B cell (primary cell): ENCODE data around the gene DCP2. TPM values are rescaled to one million over a fixed set of nuclear protein-coding genes. Genes with fewer than 3 reads are reported as not detected.

ENCODE experiments used
- ATAC-seq: fragments of 200-7000 bp; cut with Tn5 transposase; one replicate; pipeline ENCODE4 v1.10.0; 2021; ENCODE audit warnings: low read depth, mild to moderate bottlenecking, moderate number of reproducible peaks, moderate library complexity
- CTCF ChIA-PET: fragments of 350-600 bp; sonication (Branson Sonifier 250); formaldehyde crosslinking; loops from one replicate; lab custom pipeline; 2021; ENCODE audit warnings: antibody characterized with exemption, inconsistent platforms; lab: Charles Lee
- POLR2A ChIA-PET: fragments of 350-600 bp; sonication (Branson Sonifier 250); formaldehyde crosslinking; loops from one replicate; lab custom pipeline; 2021; ENCODE audit warnings: antibody characterized with exemption; lab: Charles Lee
- DNase-seq: peaks from one replicate; pipeline ENCODE4 v3.0.0; 2013
- H2AFZ ChIP-seq: 2 replicates; pipeline ENCODE4 v1.6.1; 2012; ENCODE audit warnings: mild to moderate bottlenecking, low read depth, low read length; ENCODE audit not compliant: insufficient read depth, poor library complexity, severe bottlenecking
- H3K27ac ChIP-seq, 2 donors: 1 replicate in 1 of 2; 2 replicates in 1 of 2; pipeline ENCODE4 v1.5.1; 2012 to 2013; ENCODE audit warnings: low read length in 2 of 2, mild to moderate bottlenecking in 2 of 2, moderate library complexity in 1 of 2
- H3K27me3 ChIP-seq, 4 experiments: fragments of 200-600 bp in 1 of 4; sonication (generic) in 1 of 4; replicated peaks in 1 of 4; 1 replicate in 2 of 4; 2 replicates in 2 of 4; pipeline versions ENCODE4 v1.6.1 to v1.7.0; 2013 to 2016; ENCODE audit warnings: low read length in 3 of 4, mild to moderate bottlenecking in 2 of 4, mixed read lengths in 1 of 4, moderate library complexity in 1 of 4; ENCODE audit not compliant: insufficient read depth in 4 of 4, control insufficient read depth in 3 of 4; ENCODE audit errors: control extremely low read depth in 1 of 4
- H3K36me3 ChIP-seq, 2 experiments: replicated peaks in 1 of 2; 1 replicate in 1 of 2; 2 replicates in 1 of 2; pipeline versions ENCODE4 v1.6.1 to v1.7.1; 2013; ENCODE audit warnings: low read length in 1 of 2; ENCODE audit not compliant: insufficient read depth in 2 of 2, control insufficient read depth in 1 of 2; ENCODE audit errors: control extremely low read depth in 1 of 2, extremely low read depth in 1 of 2
- H3K4me1 ChIP-seq, 2 donors: fragments of 200-600 bp in 1 of 2; sonication (generic) in 1 of 2; 1 replicate in 1 of 2; 2 replicates in 1 of 2; pipeline versions ENCODE4 v1.5.1 to v1.6.1; 2013 to 2017; ENCODE audit warnings: low read length in 2 of 2; ENCODE audit not compliant: control insufficient read depth in 2 of 2, insufficient read depth in 2 of 2
- H3K4me2 ChIP-seq: replicated peaks from 2 replicates; pipeline ENCODE3; 2012; ENCODE audit warnings: mild to moderate bottlenecking, low read depth, low read length; ENCODE audit not compliant: poor library complexity, severe bottlenecking
- H3K4me3 ChIP-seq, 5 experiments: fragments of 200-600 bp in 1 of 5; sonication (generic) in 1 of 5; 1 replicate in 3 of 5; 2 replicates in 2 of 5; pipeline versions ENCODE4 v1.5.1 to v1.7.0; 2011 to 2016; ENCODE audit warnings: low read length in 4 of 5, mild to moderate bottlenecking in 4 of 5, low read depth in 2 of 5, control low read depth in 1 of 5, moderate library complexity in 1 of 5; ENCODE audit not compliant: insufficient read depth in 1 of 5; ENCODE audit errors: control extremely low read depth in 1 of 5, extremely low read depth in 1 of 5
- H3K79me2 ChIP-seq: fragments of 200-600 bp; sonication (generic); one replicate; pipeline ENCODE4 v1.6.0; 2016; ENCODE audit warnings: low read length; ENCODE audit not compliant: control insufficient read depth, insufficient read depth
- H3K9ac ChIP-seq: fragments of 200-600 bp; sonication (generic); 2 replicates; pipeline ENCODE4 v1.6.1; 2017; ENCODE audit warnings: mild to moderate bottlenecking, low read length, moderate library complexity
- H3K9me3 ChIP-seq, 3 donors: one replicate each; pipeline versions ENCODE4 v1.6.1 to v1.7.1; 2013; ENCODE audit warnings: low read length in 2 of 3; ENCODE audit not compliant: control insufficient read depth in 2 of 3, insufficient read depth in 1 of 3; ENCODE audit errors: control extremely low read depth in 1 of 3
- H4K20me1 ChIP-seq: 2 replicates; pipeline ENCODE4 v1.6.0; 2012; ENCODE audit warnings: mild to moderate bottlenecking, low read length; ENCODE audit not compliant: insufficient read depth, control insufficient read depth, poor library complexity, severe bottlenecking
- H3K27ac Mint-ChIP-seq: one replicate; pipeline ENCODE4 v1.8.0; 2021; ENCODE audit warnings: mixed read lengths
- H3K27me3 Mint-ChIP-seq: one replicate; pipeline ENCODE4 v1.8.0; 2021; ENCODE audit warnings: mixed read lengths
- H3K4me1 Mint-ChIP-seq: one replicate; pipeline ENCODE4 v1.8.0; 2021; ENCODE audit warnings: mixed read lengths
- H3K4me3 Mint-ChIP-seq: one replicate; pipeline ENCODE4 v1.8.0; 2021; ENCODE audit warnings: mixed read lengths
- H3K9me3 Mint-ChIP-seq: one replicate; pipeline ENCODE4 v1.8.0; 2022; ENCODE audit warnings: mixed read lengths; ENCODE audit not compliant: insufficient read depth
- CTCF ChIP-seq: fragments of 200-600 bp; IDR thresholded peaks from one replicate; pipeline ENCODE4 v1.8.0; 2022; ENCODE audit warnings: antibody characterized with exemption, mild to moderate bottlenecking
- EZH2 ChIP-seq: IDR thresholded peaks from 2 replicates; pipeline ENCODE4 v1.6.1; 2012; ENCODE audit warnings: borderline replicate concordance, low read depth, mild to moderate bottlenecking, moderate library complexity, low read length; ENCODE audit not compliant: insufficient read depth, poor library complexity, severe bottlenecking
- WGBS: methylation state at CpG from one replicate; pipeline ENCODE4 v1.1.5; 2013; ENCODE audit warnings: missing lambda C conversion rate; ENCODE audit not compliant: insufficient coverage; 5-methylcytosine and 5-hydroxymethylcytosine counted together
- intact Hi-C: fragments of 100-400 bp; cut with micrococcal nuclease; formaldehyde crosslinking; loops from one replicate; pipeline ENCODE4 v1.10.0; 2022
- polyA plus RNA-seq: library from polyadenylated mRNA; depleted of rRNA; stranded (reverse); fragments of >200 nt; gene quantifications from 2 replicates; pipeline ENCODE4 v1.2.3, GENCODE V29; 2012
- total RNA-seq, 2 donors: library from RNA; stranded (reverse); fragments of 120-200 nt in 1 of 2; gene quantifications; 1 replicate in 1 of 2; 2 replicates in 1 of 2; pipeline versions ENCODE4 v1.2.3 to v1.2.4, GENCODE V29; 2013 to 2022

The DCP2 gene
- total and polyA plus RNA-seq, 2 donors (not counting 1 experiment from before 2014, with no cell fraction given) = 17.9 to 73.1 TPM

GRCh38 chr5:113064806-113065205 is 88.2 kb downstream of the DCP2 start:
- intact Hi-C loops = no loop called here
- Histone ChIP-seq H4K20me1 (no peaks in the 10 kb centered on the region), H3K27ac (no peak overlapping the region), H3K4me1 (peaks cover 0 to 11% of the 10 kb centered on the region in 2 donors), H3K36me3 (no peaks in the 10 kb centered on the region), H3K27me3 (no peaks in the 10 kb centered on the region), H3K4me3 (no peak overlapping the region), H3K79me2 (no peaks in the 10 kb centered on the region), H2AFZ (no peak overlapping the region), H3K4me2 (no peak overlapping the region), H3K9me3 (no peaks in the 10 kb centered on the region), H3K9ac (no peak overlapping the region)
- TF ChIP-seq EZH2 (no peak), CTCF (no peak)
- WGBS = no CpG with 5 or more reads among the region's 1 CpG
- H3K9me3 Mint-ChIP-seq = no peaks in the 10 kb centered on the region
- H3K27ac Mint-ChIP-seq = no peak overlapping the region
- peaks cover 2% of the 10 kb centered on the region for H3K27me3 Mint-ChIP-seq
- H3K4me3 Mint-ChIP-seq = no peak overlapping the region
- ATAC-seq (no peak), DNase-seq (no peak)
- no peaks in the 10 kb centered on the region for H3K4me1 Mint-ChIP-seq
- ChIA-PET CTCF (no interaction called here), POLR2A (no interaction called here)

GRCh38 chr5:113065626-113066025 is 89.0 kb downstream of the DCP2 start:
- no peak overlapping the region for H3K9ac ChIP-seq
- Mint-ChIP-seq H3K4me3 (no peak overlapping the region), H3K27me3 (no peaks in the 10 kb centered on the region), H3K4me1 (no peaks in the 10 kb centered on the region), H3K9me3 (no peaks in the 10 kb centered on the region), H3K27ac (no peak overlapping the region)
- no peak overlapping the region for H3K4me3 ChIP-seq
- no peak for ATAC-seq
- H3K9me3 ChIP-seq = no peaks in the 10 kb centered on the region
- H3K27me3 ChIP-seq = no peaks in the 10 kb centered on the region
- H2AFZ ChIP-seq = no peak overlapping the region
- POLR2A ChIA-PET = no interaction called here
- no peak overlapping the region for H3K4me2 ChIP-seq
- 92% methylated on average over 2 of the region's 2 CpGs for WGBS
- H3K79me2 ChIP-seq = no peaks in the 10 kb centered on the region
- CTCF ChIA-PET = no interaction called here
- no peaks in the 10 kb centered on the region for H3K36me3 ChIP-seq
- intact Hi-C loops = no loop called here
- peaks cover 0 to 11% of the 10 kb centered on the region in 2 donors for H3K4me1 ChIP-seq
- TF ChIP-seq EZH2 (no peak), CTCF (no peak)
- no peak overlapping the region for H3K27ac ChIP-seq
- H4K20me1 ChIP-seq = no peaks in the 10 kb centered on the region
- DNase-seq = no peak
